ENCODE measurements around the gene ARHGAP15. TPM values are rescaled to one million over a fixed set of nuclear protein-coding genes. Genes with fewer than 3 reads are reported as not detected.

ARHGAP15 gene
- total RNA-seq, 1 donor from 2014 or later, result 54.1 TPM

GRCh38 chr2:143801561-143801960 lies 672.3 kb downstream of the ARHGAP15 start:
- H3K9me3 Mint-ChIP-seq, result no peaks in the 10 kb centered on the region
- H3K27me3 Mint-ChIP-seq (ENCODE audit: low read depth), result peaks cover 7% of the 10 kb centered on the region
- H3K4me3 Mint-ChIP-seq (ENCODE audit: low read depth), result no peak overlapping the region

DNA sequence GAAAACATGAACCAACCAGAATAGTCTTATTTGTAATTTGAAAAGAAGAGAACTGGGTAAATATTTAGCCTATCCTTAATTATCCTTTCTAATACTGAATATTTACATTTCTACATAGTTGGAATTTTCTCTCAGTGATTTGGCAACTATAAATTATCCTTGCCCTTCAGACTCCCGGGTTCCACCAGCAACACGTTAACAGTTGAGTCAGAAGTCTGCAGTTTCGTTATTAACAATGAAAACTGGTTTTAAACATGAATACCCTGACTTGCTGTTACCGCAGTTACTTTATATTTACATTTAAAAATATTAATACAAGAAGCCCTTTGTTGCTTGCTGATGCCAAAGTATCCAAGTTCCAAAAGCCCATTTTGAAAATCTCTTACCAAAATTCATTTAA lies 673.0 kb downstream of the ARHGAP15 start:
- intact Hi-C loops (cut with micrococcal nuclease), result loop anchor here (2.0 kb wide), 1 partner anchor 71 kb away; no protein-coding TSS in a partner anchor
- no peaks in the 10 kb centered on the region for H3K9me3 Mint-ChIP-seq
- no peak overlapping the region for H3K27ac Mint-ChIP-seq
- peaks cover 7% of the 10 kb centered on the region for H3K27me3 Mint-ChIP-seq (ENCODE audit: low read depth)
- H3K4me3 Mint-ChIP-seq (ENCODE audit: low read depth), result no peak overlapping the region
- DNase-seq (ENCODE audit: low spot score), result no peak
- H3K36me3 Mint-ChIP-seq (ENCODE audit: low read depth), result no peaks in the 10 kb centered on the region
- peaks cover 8% of the 10 kb centered on the region for H3K4me1 Mint-ChIP-seq (ENCODE audit: low read depth)

More at GRCh38 chr2:143801561-143801960, 672.3 kb downstream of the ARHGAP15 start:
- Mint-ChIP-seq H3K27ac (no peak overlapping the region), H3K4me1 (ENCODE audit: low read depth) (peaks cover 8% of the 10 kb centered on the region), H3K36me3 (ENCODE audit: low read depth) (no peaks in the 10 kb centered on the region)
- intact Hi-C loops (cut with micrococcal nuclease), result no loop called here
- DNase-seq (ENCODE audit: low spot score), result no peak

GRCh38 chr2:143802871-143803650 lies 673.8 kb downstream of the ARHGAP15 start:
- Mint-ChIP-seq H3K4me3 (ENCODE audit: low read depth) (no peak overlapping the region), H3K27ac (no peak overlapping the region), H3K36me3 (ENCODE audit: low read depth) (no peaks in the 10 kb centered on the region), H3K4me1 (ENCODE audit: low read depth) (peaks cover 8% of the 10 kb centered on the region), H3K9me3 (no peaks in the 10 kb centered on the region), H3K27me3 (ENCODE audit: low read depth) (peaks cover 6% of the 10 kb centered on the region)
- intact Hi-C loops (cut with micrococcal nuclease), result loop anchor here (2.0 kb wide), 1 partner anchor 72 kb away; no protein-coding TSS in a partner anchor
- no peak for DNase-seq (ENCODE audit: low spot score)

DNA sequence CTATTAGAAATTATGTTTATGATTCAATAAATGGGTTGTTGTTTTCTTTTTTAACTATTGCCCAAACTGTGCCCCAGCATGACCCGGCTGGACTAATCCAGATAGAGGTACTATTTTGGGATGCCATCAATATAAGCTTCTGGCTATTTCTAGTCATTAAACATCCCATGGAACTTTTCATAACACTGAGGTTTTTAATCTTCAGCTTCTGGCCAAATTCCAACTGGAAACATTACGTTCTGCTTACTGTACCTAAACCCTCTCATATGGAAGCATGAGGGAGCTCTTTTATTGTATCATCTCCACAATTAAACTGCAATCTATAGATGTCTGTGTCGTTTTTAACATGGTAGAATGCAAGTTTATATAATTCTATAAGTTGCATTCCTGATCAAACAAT lies 674.7 kb downstream of the ARHGAP15 start:
- Mint-ChIP-seq H3K4me1 (ENCODE audit: low read depth) (peaks cover 8% of the 10 kb centered on the region), H3K9me3 (no peaks in the 10 kb centered on the region), H3K27me3 (ENCODE audit: low read depth) (peaks cover 4% of the 10 kb centered on the region), H3K4me3 (ENCODE audit: low read depth) (no peak overlapping the region), H3K36me3 (ENCODE audit: low read depth) (no peaks in the 10 kb centered on the region), H3K27ac (no peak overlapping the region)
- no peak for DNase-seq (ENCODE audit: low spot score)
- intact Hi-C loops (cut with micrococcal nuclease), result loop anchor here (2.0 kb wide), 1 partner anchor 73 kb away; no protein-coding TSS in a partner anchor

DNA sequence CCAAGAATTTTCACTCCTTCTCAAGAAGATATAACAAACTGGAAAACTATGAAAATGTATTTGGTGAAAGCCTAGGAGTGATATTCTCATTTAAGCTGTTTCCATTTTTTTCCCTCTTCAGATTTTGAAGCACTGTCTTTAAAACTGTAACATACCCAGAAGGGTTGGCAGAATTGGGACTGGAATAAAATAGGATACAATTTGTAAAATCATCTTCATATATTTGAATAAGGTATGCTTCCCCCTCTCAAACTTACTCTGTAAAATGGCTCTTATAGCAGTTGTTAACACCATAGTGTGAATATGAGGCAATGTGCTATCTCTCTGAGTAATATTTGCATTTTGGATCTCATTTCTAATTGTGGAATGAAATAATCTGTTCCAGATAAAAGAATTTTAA lies 676.4 kb downstream of the ARHGAP15 start:
- Mint-ChIP-seq H3K4me3 (ENCODE audit: low read depth) (no peak overlapping the region), H3K36me3 (ENCODE audit: low read depth) (no peaks in the 10 kb centered on the region), H3K9me3 (no peaks in the 10 kb centered on the region), H3K27me3 (ENCODE audit: low read depth) (peaks cover 5% of the 10 kb centered on the region), H3K4me1 (ENCODE audit: low read depth) (peaks cover 8% of the 10 kb centered on the region), H3K27ac (no peak overlapping the region)
- no peak for DNase-seq (ENCODE audit: low spot score)
- intact Hi-C loops (cut with micrococcal nuclease), result no loop called here

GRCh38 chr2:143807192-143807591 lies 678.0 kb downstream of the ARHGAP15 start:
- H3K4me3 Mint-ChIP-seq (ENCODE audit: low read depth), result no peak overlapping the region
- peaks cover 8% of the 10 kb centered on the region for H3K4me1 Mint-ChIP-seq (ENCODE audit: low read depth)
- DNase-seq (ENCODE audit: low spot score), result no peak
- H3K27ac Mint-ChIP-seq, result no peak overlapping the region
- H3K27me3 Mint-ChIP-seq (ENCODE audit: low read depth), result peaks cover 14% of the 10 kb centered on the region
- no peaks in the 10 kb centered on the region for H3K36me3 Mint-ChIP-seq (ENCODE audit: low read depth)
- intact Hi-C loops (cut with micrococcal nuclease), result no loop called here
- H3K9me3 Mint-ChIP-seq, result no peaks in the 10 kb centered on the region

- Mint-ChIP-seq H3K4me3 (ENCODE audit: low read depth) (no peak overlapping the region), H3K4me1 (ENCODE audit: low read depth) (peaks cover 7% of the 10 kb centered on the region), H3K36me3 (ENCODE audit: low read depth) (no peaks in the 10 kb centered on the region), H3K9me3 (no peaks in the 10 kb centered on the region), H3K27me3 (ENCODE audit: low read depth) (peaks cover 14% of the 10 kb centered on the region), H3K27ac (no peak overlapping the region)
- no peak for DNase-seq (ENCODE audit: low spot score)
- intact Hi-C loops (cut with micrococcal nuclease), result no loop called here
Measured at GRCh38 chr2:143807671-143808070, 678.5 kb downstream of the ARHGAP15 start.

- DNase-seq (ENCODE audit: low spot score), result no peak
- H3K9me3 Mint-ChIP-seq, result no peaks in the 10 kb centered on the region
- no peak overlapping the region for H3K4me3 Mint-ChIP-seq (ENCODE audit: low read depth)
- H3K4me1 Mint-ChIP-seq (ENCODE audit: low read depth), result peaks cover 2% of the 10 kb centered on the region
- no peaks in the 10 kb centered on the region for H3K36me3 Mint-ChIP-seq (ENCODE audit: low read depth)
- no peak overlapping the region for H3K27ac Mint-ChIP-seq
- peaks cover 14% of the 10 kb centered on the region for H3K27me3 Mint-ChIP-seq (ENCODE audit: low read depth)
- intact Hi-C loops (cut with micrococcal nuclease), result no loop called here
Measured at GRCh38 chr2:143808166-143808565, 678.9 kb downstream of the ARHGAP15 start.

DNA sequence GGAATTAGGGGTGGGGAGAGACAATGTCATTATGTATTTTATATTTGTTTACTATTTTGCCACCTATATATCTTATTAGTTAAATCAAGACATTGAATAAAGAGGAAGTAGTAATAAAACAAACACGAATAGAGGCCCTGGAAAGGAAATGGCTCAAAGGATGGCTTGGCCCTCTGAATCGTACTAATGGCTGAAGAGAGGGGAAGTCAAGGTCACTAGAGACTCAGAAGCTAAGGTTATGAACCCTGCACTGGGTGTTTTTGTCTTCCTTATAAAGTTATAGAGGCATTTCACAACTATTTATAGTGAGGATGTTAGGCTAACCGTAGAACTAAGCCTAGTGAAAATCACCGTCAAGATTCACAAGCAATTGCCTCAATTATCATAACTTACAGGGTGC lies 685.9 kb downstream of the ARHGAP15 start:
- Mint-ChIP-seq H3K27ac (no peak overlapping the region), H3K27me3 (ENCODE audit: low read depth) (peaks cover 11% of the 10 kb centered on the region), H3K36me3 (ENCODE audit: low read depth) (no peaks in the 10 kb centered on the region), H3K4me3 (ENCODE audit: low read depth) (no peak overlapping the region), H3K4me1 (ENCODE audit: low read depth) (no peaks in the 10 kb centered on the region), H3K9me3 (no peaks in the 10 kb centered on the region)
- intact Hi-C loops (cut with micrococcal nuclease), result no loop called here
- no peak for DNase-seq (ENCODE audit: low spot score)

DNA sequence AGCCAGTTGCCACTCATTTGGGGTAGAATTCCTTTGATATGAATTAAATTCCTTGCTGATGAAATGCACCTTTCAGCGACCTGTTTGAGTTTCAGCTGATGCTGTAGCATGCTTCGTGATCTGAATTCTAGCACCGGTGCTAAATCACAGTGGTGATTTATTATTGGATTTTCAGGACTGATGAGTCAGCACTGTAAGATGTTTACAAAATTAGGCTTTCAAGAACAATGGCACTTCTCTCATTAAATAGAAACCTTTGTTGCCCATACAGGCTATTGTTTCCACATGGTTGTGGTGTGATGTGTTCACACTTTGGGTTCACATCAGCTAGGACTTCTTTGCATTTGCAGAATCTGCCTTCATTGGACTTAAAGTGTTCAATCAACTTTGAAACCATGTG lies 687.7 kb downstream of the ARHGAP15 start:
- Mint-ChIP-seq H3K36me3 (ENCODE audit: low read depth) (no peaks in the 10 kb centered on the region), H3K4me1 (ENCODE audit: low read depth) (no peaks in the 10 kb centered on the region), H3K4me3 (ENCODE audit: low read depth) (no peak overlapping the region), H3K27ac (no peak overlapping the region), H3K9me3 (no peaks in the 10 kb centered on the region), H3K27me3 (ENCODE audit: low read depth) (peaks cover 7% of the 10 kb centered on the region)
- DNase-seq (ENCODE audit: low spot score), result no peak
- intact Hi-C loops (cut with micrococcal nuclease), result no loop called here

Data from activated T-helper 2 cell treated with anti-CD3 and anti-CD28 coated beads, Interferon-gamma antibody, Interleukin-2, Interleukin-4, amounts not matched to agents 10 μg/mL and 5 μg/mL and 100 μg/mL, durations not matched to agents 14 hours and 24 hours and 36 hours (primary cell).